ENCODE data around the gene TMEM86A.
A peak's percentile ranks its signal among the peaks of the same experiment; 100 is the strongest.
"Not testable (repeated sequence)": the region's sequence is repeated elsewhere in the genome, so short reads cannot be mapped to it uniquely, and the experiment has no call there.

TMEM86A gene

GRCh38 chr11:18698341-18699268 is at the start of gene TMEM86A:
Gene TMEM86A (plus strand): TSS chr11:18698779. CDS start chr11:18698887, 108 bp downstream.
- peak within 1 kb of the TSS; percentile 49 for H3K27ac ChIP-seq (ENCODE audit: low read depth, low read length)
- H3K27me3 ChIP-seq (ENCODE audit: control insufficient read depth in 1 of 2, insufficient read depth in 2 of 2, low read length in 2 of 2) = peaks cover 3 to 13% of the 10 kb centered on the region in 2 donors
- H3K9ac ChIP-seq (ENCODE audit: low read depth in 1 of 2, low read length in 2 of 2) = peak within 1 kb of the TSS; percentile 30 to 43

GRCh38 chr11:18650353-18650752 is 48.2 kb upstream of the TMEM86A start:
- no peaks in the 10 kb centered on the region for H3K27me3 ChIP-seq (ENCODE audit: control insufficient read depth in 1 of 2, insufficient read depth in 2 of 2, low read length in 2 of 2)
- peaks cover 0 to 6% of the 10 kb centered on the region in 2 donors for H3K4me1 ChIP-seq (ENCODE audit: control insufficient read depth in 1 of 2, insufficient read depth in 2 of 2, low read length in 2 of 2)
- no peak overlapping the region for H3K4me3 ChIP-seq (ENCODE audit: low read depth in 1 of 2, low read length in 2 of 2)
- H3K9ac ChIP-seq (ENCODE audit: low read depth in 1 of 2, low read length in 2 of 2) = no peak overlapping the region
- no peak overlapping the region for H3K27ac ChIP-seq (ENCODE audit: low read depth, low read length)
- H3K9me3 ChIP-seq (ENCODE audit: control insufficient read depth in 1 of 2, low read length in 2 of 2) = peaks cover 0 to 2% of the 10 kb centered on the region in 2 donors
- H3K36me3 ChIP-seq (ENCODE audit: control insufficient read depth in 1 of 2, insufficient read depth in 2 of 2, low read length in 2 of 2) = no peaks in the 10 kb centered on the region

More at GRCh38 chr11:18698341-18699268, at the start of gene TMEM86A:
- Histone ChIP-seq H3K9me3 (ENCODE audit: control insufficient read depth in 1 of 2, low read length in 2 of 2) (no peaks in the 10 kb centered on the region), H3K4me3 (ENCODE audit: low read depth in 1 of 2, low read length in 2 of 2) (peak within 1 kb of the TSS; percentile 63 to 73), H3K4me1 (ENCODE audit: control insufficient read depth in 1 of 2, insufficient read depth in 2 of 2, low read length in 2 of 2) (peaks cover 14 to 20% of the 10 kb centered on the region in 2 donors), H3K36me3 (ENCODE audit: control insufficient read depth in 1 of 2, insufficient read depth in 2 of 2, low read length in 2 of 2) (no peaks in the 10 kb centered on the region)

GRCh38 chr11:18650859-18651557 is 47.6 kb upstream of the TMEM86A start:
- Histone ChIP-seq H3K9me3 (ENCODE audit: control insufficient read depth in 1 of 2, low read length in 2 of 2) (peaks cover 0 to 2% of the 10 kb centered on the region in 2 donors), H3K4me3 (ENCODE audit: low read depth in 1 of 2, low read length in 2 of 2) (peak overlapping the region in 1 of 2 donors; percentile 43), H3K27me3 (ENCODE audit: control insufficient read depth in 1 of 2, insufficient read depth in 2 of 2, low read length in 2 of 2) (no peaks in the 10 kb centered on the region), H3K9ac (ENCODE audit: low read depth in 1 of 2, low read length in 2 of 2) (peak overlapping the region in 1 of 2 donors; percentile 25), H3K27ac (ENCODE audit: low read depth, low read length) (no peak overlapping the region), H3K4me1 (ENCODE audit: control insufficient read depth in 1 of 2, insufficient read depth in 2 of 2, low read length in 2 of 2) (peaks cover 0 to 6% of the 10 kb centered on the region in 2 donors), H3K36me3 (ENCODE audit: control insufficient read depth in 1 of 2, insufficient read depth in 2 of 2, low read length in 2 of 2) (no peaks in the 10 kb centered on the region)

- H3K9me3 ChIP-seq (ENCODE audit: control insufficient read depth in 1 of 2, low read length in 2 of 2) = no peaks in the 10 kb centered on the region
- H3K4me1 ChIP-seq (ENCODE audit: control insufficient read depth in 1 of 2, insufficient read depth in 2 of 2, low read length in 2 of 2) = no peaks in the 10 kb centered on the region
- no peak overlapping the region for H3K9ac ChIP-seq (ENCODE audit: low read depth in 1 of 2, low read length in 2 of 2)
- no peaks in the 10 kb centered on the region for H3K36me3 ChIP-seq (ENCODE audit: control insufficient read depth in 1 of 2, insufficient read depth in 2 of 2, low read length in 2 of 2)
- H3K27me3 ChIP-seq (ENCODE audit: control insufficient read depth in 1 of 2, insufficient read depth in 2 of 2, low read length in 2 of 2) = no peaks in the 10 kb centered on the region
- no peak overlapping the region for H3K27ac ChIP-seq (ENCODE audit: low read depth, low read length)
- H3K4me3 ChIP-seq (ENCODE audit: low read depth in 1 of 2, low read length in 2 of 2) = no peak overlapping the region
Observed at GRCh38 chr11:18657673-18658072, 40.9 kb upstream of the TMEM86A start.

GRCh38 chr11:18665353-18665872 is 33.2 kb upstream of the TMEM86A start:
- not testable (repeated sequence) for H3K9ac ChIP-seq (ENCODE audit: low read depth in 1 of 2, low read length in 2 of 2); H3K27me3 ChIP-seq (ENCODE audit: control insufficient read depth in 1 of 2, insufficient read depth in 2 of 2, low read length in 2 of 2); H3K4me3 ChIP-seq (ENCODE audit: low read depth in 1 of 2, low read length in 2 of 2); H3K27ac ChIP-seq (ENCODE audit: low read depth, low read length); H3K36me3 ChIP-seq (ENCODE audit: control insufficient read depth in 1 of 2, insufficient read depth in 2 of 2, low read length in 2 of 2); H3K9me3 ChIP-seq (ENCODE audit: control insufficient read depth in 1 of 2, low read length in 2 of 2); H3K4me1 ChIP-seq (ENCODE audit: control insufficient read depth in 1 of 2, insufficient read depth in 2 of 2, low read length in 2 of 2)

- no peak overlapping the region for H3K9ac ChIP-seq (ENCODE audit: low read depth in 1 of 2, low read length in 2 of 2)
- H3K36me3 ChIP-seq (ENCODE audit: control insufficient read depth in 1 of 2, insufficient read depth in 2 of 2, low read length in 2 of 2) = no peaks in the 10 kb centered on the region
- no peak overlapping the region for H3K4me3 ChIP-seq (ENCODE audit: low read depth in 1 of 2, low read length in 2 of 2)
- H3K9me3 ChIP-seq (ENCODE audit: control insufficient read depth in 1 of 2, low read length in 2 of 2) = no peaks in the 10 kb centered on the region
- no peak overlapping the region for H3K27ac ChIP-seq (ENCODE audit: low read depth, low read length)
- peaks cover 0 to 3% of the 10 kb centered on the region in 2 donors for H3K4me1 ChIP-seq (ENCODE audit: control insufficient read depth in 1 of 2, insufficient read depth in 2 of 2, low read length in 2 of 2)
- no peaks in the 10 kb centered on the region for H3K27me3 ChIP-seq (ENCODE audit: control insufficient read depth in 1 of 2, insufficient read depth in 2 of 2, low read length in 2 of 2)
Observed at GRCh38 chr11:18668131-18668530, 30.4 kb upstream of the TMEM86A start.

GRCh38 chr11:18669219-18669596 is 29.4 kb upstream of the TMEM86A start:
- no peak overlapping the region for H3K27ac ChIP-seq (ENCODE audit: low read depth, low read length)
- no peak overlapping the region for H3K4me3 ChIP-seq (ENCODE audit: low read depth in 1 of 2, low read length in 2 of 2)
- H3K36me3 ChIP-seq (ENCODE audit: control insufficient read depth in 1 of 2, insufficient read depth in 2 of 2, low read length in 2 of 2) = no peaks in the 10 kb centered on the region
- H3K4me1 ChIP-seq (ENCODE audit: control insufficient read depth in 1 of 2, insufficient read depth in 2 of 2, low read length in 2 of 2) = peaks cover 0 to 3% of the 10 kb centered on the region in 2 donors
- no peaks in the 10 kb centered on the region for H3K27me3 ChIP-seq (ENCODE audit: control insufficient read depth in 1 of 2, insufficient read depth in 2 of 2, low read length in 2 of 2)
- no peak overlapping the region for H3K9ac ChIP-seq (ENCODE audit: low read depth in 1 of 2, low read length in 2 of 2)
- H3K9me3 ChIP-seq (ENCODE audit: control insufficient read depth in 1 of 2, low read length in 2 of 2) = no peaks in the 10 kb centered on the region

GRCh38 chr11:18669711-18670110 is 28.9 kb upstream of the TMEM86A start:
- Histone ChIP-seq H3K36me3 (ENCODE audit: control insufficient read depth in 1 of 2, insufficient read depth in 2 of 2, low read length in 2 of 2) (no peaks in the 10 kb centered on the region), H3K4me1 (ENCODE audit: control insufficient read depth in 1 of 2, insufficient read depth in 2 of 2, low read length in 2 of 2) (peaks cover 0 to 3% of the 10 kb centered on the region in 2 donors), H3K9ac (ENCODE audit: low read depth in 1 of 2, low read length in 2 of 2) (no peak overlapping the region), H3K27me3 (ENCODE audit: control insufficient read depth in 1 of 2, insufficient read depth in 2 of 2, low read length in 2 of 2) (no peaks in the 10 kb centered on the region), H3K9me3 (ENCODE audit: control insufficient read depth in 1 of 2, low read length in 2 of 2) (no peaks in the 10 kb centered on the region), H3K27ac (ENCODE audit: low read depth, low read length) (no peak overlapping the region), H3K4me3 (ENCODE audit: low read depth in 1 of 2, low read length in 2 of 2) (no peak overlapping the region)

GRCh38 chr11:18671246-18671645 is 27.3 kb upstream of the TMEM86A start:
- no peaks in the 10 kb centered on the region for H3K27me3 ChIP-seq (ENCODE audit: control insufficient read depth in 1 of 2, insufficient read depth in 2 of 2, low read length in 2 of 2)
- no peak overlapping the region for H3K4me3 ChIP-seq (ENCODE audit: low read depth in 1 of 2, low read length in 2 of 2)
- H3K27ac ChIP-seq (ENCODE audit: low read depth, low read length) = no peak overlapping the region
- H3K9ac ChIP-seq (ENCODE audit: low read depth in 1 of 2, low read length in 2 of 2) = no peak overlapping the region
- H3K36me3 ChIP-seq (ENCODE audit: control insufficient read depth in 1 of 2, insufficient read depth in 2 of 2, low read length in 2 of 2) = no peaks in the 10 kb centered on the region
- H3K4me1 ChIP-seq (ENCODE audit: control insufficient read depth in 1 of 2, insufficient read depth in 2 of 2, low read length in 2 of 2) = peaks cover 0 to 3% of the 10 kb centered on the region in 2 donors
- H3K9me3 ChIP-seq (ENCODE audit: control insufficient read depth in 1 of 2, low read length in 2 of 2) = no peaks in the 10 kb centered on the region

GRCh38 chr11:18672209-18672608 is 26.4 kb upstream of the TMEM86A start:
- not testable (repeated sequence) for H3K4me3 ChIP-seq (ENCODE audit: low read depth in 1 of 2, low read length in 2 of 2); H3K4me1 ChIP-seq (ENCODE audit: control insufficient read depth in 1 of 2, insufficient read depth in 2 of 2, low read length in 2 of 2); H3K27ac ChIP-seq (ENCODE audit: low read depth, low read length); H3K36me3 ChIP-seq (ENCODE audit: control insufficient read depth in 1 of 2, insufficient read depth in 2 of 2, low read length in 2 of 2); H3K27me3 ChIP-seq (ENCODE audit: control insufficient read depth in 1 of 2, insufficient read depth in 2 of 2, low read length in 2 of 2); H3K9me3 ChIP-seq (ENCODE audit: control insufficient read depth in 1 of 2, low read length in 2 of 2); H3K9ac ChIP-seq (ENCODE audit: low read depth in 1 of 2, low read length in 2 of 2)

Measured in duodenal mucosa (tissue), 2 donors.